Fibroblast of villous mesenchyme (primary cell): ENCODE data around the gene PA2G4. TPM values are rescaled to one million over a fixed set of nuclear protein-coding genes. Genes with fewer than 3 reads are reported as not detected.
A peak's percentile ranks its signal among the peaks of the same experiment; 100 is the strongest.
"Not testable (repeated sequence)": the region's sequence is repeated elsewhere in the genome, so short reads cannot be mapped to it uniquely, and the experiment has no call there.

ENCODE experiments used
- DNase-seq: peaks from one replicate; pipeline ENCODE4 v3.0.0-alpha.2; 2010; ENCODE audit warnings: low read depth
- H3K4me3 ChIP-seq: 2 replicates; pipeline ENCODE4 v1.5.1; 2011; ENCODE audit warnings: low read depth, mild to moderate bottlenecking, low read length
- CTCF ChIP-seq: IDR thresholded peaks from 2 replicates; pipeline ENCODE4 v1.5.1; 2012; ENCODE audit warnings: low read depth, mild to moderate bottlenecking, low read length; ENCODE audit not compliant: insufficient read depth
- total RNA-seq: library from RNA; depleted of rRNA; stranded (reverse); fragments of >200 nt; gene quantifications from 2 replicates; pipeline ENCODE4 v1.2.3, GENCODE V29; 2012

PA2G4 gene
- total RNA-seq, 1 donor, result 158 TPM

- no peak for DNase-seq
- no peak overlapping the region for H3K4me3 ChIP-seq
- no peak for TF ChIP-seq CTCF
Observed at GRCh38 chr12:56153678-56154065, 49.3 kb downstream of the PA2G4 start.

GRCh38 chr12:56154246-56154771, 50.0 kb downstream of the PA2G4 start:
- no peak for DNase-seq
- H3K4me3 ChIP-seq, result no peak overlapping the region

GRCh38 chr12:56154818-56155217, 50.5 kb downstream of the PA2G4 start:
- DNase-seq, result no peak
- no peak for TF ChIP-seq CTCF
- H3K4me3 ChIP-seq, result no peak overlapping the region

More at GRCh38 chr12:56154246-56154771, 50.0 kb downstream of the PA2G4 start:
- TF ChIP-seq CTCF, result no peak

GRCh38 chr12:56155256-56155845, 51.0 kb downstream of the PA2G4 start:
- TF ChIP-seq CTCF, result no peak
- DNase-seq, result no peak
- H3K4me3 ChIP-seq, result no peak overlapping the region

- H3K4me3 ChIP-seq, result peak overlapping the region; percentile 100
- DNase-seq, result not testable (repeated sequence)
Observed at GRCh38 chr12:56156464-56157200, 52.3 kb downstream of the PA2G4 start.

GRCh38 chr12:56157201-56158028, 53.1 kb downstream of the PA2G4 start:
- DNase-seq, result peak; percentile 89
- peak; percentile 74 for TF ChIP-seq CTCF
- peak overlapping the region; percentile 100 for H3K4me3 ChIP-seq
